ENCODE data around the gene SERPIND1. TPM values are rescaled to one million over a fixed set of nuclear protein-coding genes. Genes with fewer than 3 reads are reported as not detected.

The SERPIND1 gene
- total and polyA plus RNA-seq, 10 of the 15 experiments (the other 5 are each of a cell fraction or from before 2014, with no cell fraction given) = 0.08 to 0.85 (median 0.38) TPM; not detected in 1

- no peak for TF ChIP-seq WRNIP1 (IDR thresholded peaks at IDR 0.05; ENCODE audit: borderline replicate concordance, low read depth, low read length)
Measured at GRCh38 chr22:20749453-20749852, 24.5 kb upstream of the SERPIND1 start (continued).

- FAIRE-seq (peak; percentile 74), DNase-seq (ENCODE audit: low read depth, low spot score) (peak; percentile 59), ATAC-seq (peak; percentile 87)
- no peaks in the 10 kb centered on the region for H3K27me3 ChIP-seq (replicated peaks in 1 of 2; ENCODE audit: control insufficient read depth in 2 of 2, insufficient read depth in 2 of 2, low read length in 1 of 2)
- in situ Hi-C loops (cut with MboI) = no loop called here
- ChIA-PET POLR2A (interaction anchor here (0.6 to 1.3 kb wide), 5 partner anchors 8 to 446 kb away, joined by 3 to 8 read pairs (median 4); no protein-coding TSS in a partner anchor), SMC1A (ENCODE audit: uncharacterized antibody, unreplicated experiment) (interaction anchor here (0.5 to 4.2 kb wide), 5 partner anchors 9 to 48 kb away, joined by 3 to 41 read pairs (median 3); no protein-coding TSS in a partner anchor), RAD21 (ENCODE audit: unreplicated experiment) (interaction anchor here (1.6 to 3.8 kb wide), 2 partner anchors 33 to 48 kb away, joined by 7 to 27 read pairs; no protein-coding TSS in a partner anchor), CTCF (interaction anchor here (0.6 to 3.8 kb wide), 6 partner anchors 9 to 186 kb away, joined by 3 to 28 read pairs (median 6); no protein-coding TSS in a partner anchor)
- H3K9ac ChIP-seq (ENCODE audit: control insufficient read depth, insufficient read depth, low read length) = peak overlapping the region; percentile 66
- no peak overlapping the region for H3K4me3 ChIP-seq
- peak overlapping the region; percentile 78 for H3K4me2 ChIP-seq (ENCODE audit: control insufficient read depth, insufficient read depth)
- no peaks in the 10 kb centered on the region for H3K79me2 ChIP-seq (ENCODE audit: control insufficient read depth, insufficient read depth, low read length)
- no peaks in the 10 kb centered on the region for H4K20me1 ChIP-seq (ENCODE audit: control insufficient read depth, insufficient read depth)
- H2AFZ ChIP-seq (ENCODE audit: control insufficient read depth, low read depth, low read length) = no peak overlapping the region
- peak overlapping the region; percentile 76 for H3K27ac ChIP-seq (ENCODE audit: control insufficient read depth, insufficient read depth)
- intact Hi-C loops (cut with micrococcal nuclease; ENCODE audit: unreplicated experiment) = no loop called here
- peaks cover 50% of the 10 kb centered on the region for H3K4me1 ChIP-seq (ENCODE audit: control insufficient read depth, insufficient read depth, low read length)
- no peaks in the 10 kb centered on the region for H3K9me3 ChIP-seq (replicated peaks; ENCODE audit: control insufficient read depth, insufficient read depth, low read length)
- WGBS (ENCODE audit: insufficient coverage, insufficient replicate concordance, low lambda C conversion rate, missing lambda C conversion rate) = 63% methylated on average over 9 of the region's 9 CpGs
- peaks cover 9 to 28% of the 10 kb centered on the region in 2 experiments; a peak in 3 of 4 replicates for H3K36me3 ChIP-seq (ENCODE audit: control insufficient read depth in 2 of 2, insufficient read depth in 2 of 2, low read length in 1 of 2)
- BruUV-seq (replicated peaks) = no TSS peak
- TF ChIP-seq RUNX3 (IDR thresholded peaks at IDR 0.05; ENCODE audit: low read length) = peak; percentile 54
- TF ChIP-seq EED (IDR thresholded peaks at IDR 0.05; ENCODE audit: low read depth) = peak; percentile 50; the same call in 1 of the 2 replicates
- peak; percentile 27; the same call in 1 of the 2 replicates for TF ChIP-seq BCL11A (IDR thresholded peaks at IDR 0.05; ENCODE audit: low read depth, low read length)
- no peak for TF ChIP-seq IRF5 (IDR thresholded peaks at IDR 0.05; ENCODE audit: borderline replicate concordance)
- TF ChIP-seq SREBF2 (IDR thresholded peaks at IDR 0.05; ENCODE audit: low read length) = no peak
- no peak for TF ChIP-seq E2F8 (IDR thresholded peaks at IDR 0.05; ENCODE audit: low read depth, partially characterized antibody)
- peak; percentile 88 for TF ChIP-seq TCF12 (IDR thresholded peaks at IDR 0.05; ENCODE audit: low read depth, low read length)
- no peak for TF ChIP-seq SIX5 (IDR thresholded peaks at IDR 0.05; ENCODE audit: low read depth, low read length, severe bottlenecking)
- TF ChIP-seq IKZF2 (IDR thresholded peaks at IDR 0.05) = peak; percentile 19 to 46; a peak in 2 of 4 replicates
- TF ChIP-seq ESRRA (IDR thresholded peaks at IDR 0.05; ENCODE audit: low read length) = no peak
- TF ChIP-seq ATF7 (IDR thresholded peaks at IDR 0.05; ENCODE audit: low read depth) = 0 out of 2 replicates have a peak, but pooled peaks have one; percentile 20
- TF ChIP-seq SMAD1 (IDR thresholded peaks at IDR 0.05; ENCODE audit: low read depth, partially characterized antibody) = peak; percentile 80
- peak; percentile 68; the same call in 1 of the 2 replicates for TF ChIP-seq DPF2 (IDR thresholded peaks at IDR 0.05)
- TF ChIP-seq EP300 (IDR thresholded peaks at IDR 0.05; ENCODE audit: borderline replicate concordance in 1 of 2, control insufficient read depth in 1 of 2, low read depth in 2 of 2, low read length in 2 of 2) = peak in 1 of 2 experiments; percentile 62; a peak in 1 of 4 replicates
- 0 out of 2 replicates have a peak, but pooled peaks have one; percentile 29 for TF ChIP-seq MTA2 (IDR thresholded peaks at IDR 0.05; ENCODE audit: low read depth)
- TF ChIP-seq GATAD2B (conservative IDR thresholded peaks at IDR 0.05; ENCODE audit: low read depth) = peak; percentile 59; the same call in 1 of the 2 replicates
- TF ChIP-seq ZNF384 (IDR thresholded peaks at IDR 0.05; ENCODE audit: borderline replicate concordance, low read depth, low read length) = no peak
- no peak for TF ChIP-seq RAD51 (IDR thresholded peaks at IDR 0.05)
Measured at GRCh38 chr22:20750461-20751184, 23.3 kb upstream of the SERPIND1 start.

Measured in GM12878 (cell line).